ENCODE data around the gene TPX2. TPM values are rescaled to one million over a fixed set of nuclear protein-coding genes. Genes with fewer than 3 reads are reported as not detected.
A peak's percentile ranks its signal among the peaks of the same experiment; 100 is the strongest.

TPX2 gene
- total and polyA plus RNA-seq, 2 donors (not counting 3 experiments of a cell fraction or from before 2014, with no cell fraction given), result 24.8 to 114 TPM

DNA sequence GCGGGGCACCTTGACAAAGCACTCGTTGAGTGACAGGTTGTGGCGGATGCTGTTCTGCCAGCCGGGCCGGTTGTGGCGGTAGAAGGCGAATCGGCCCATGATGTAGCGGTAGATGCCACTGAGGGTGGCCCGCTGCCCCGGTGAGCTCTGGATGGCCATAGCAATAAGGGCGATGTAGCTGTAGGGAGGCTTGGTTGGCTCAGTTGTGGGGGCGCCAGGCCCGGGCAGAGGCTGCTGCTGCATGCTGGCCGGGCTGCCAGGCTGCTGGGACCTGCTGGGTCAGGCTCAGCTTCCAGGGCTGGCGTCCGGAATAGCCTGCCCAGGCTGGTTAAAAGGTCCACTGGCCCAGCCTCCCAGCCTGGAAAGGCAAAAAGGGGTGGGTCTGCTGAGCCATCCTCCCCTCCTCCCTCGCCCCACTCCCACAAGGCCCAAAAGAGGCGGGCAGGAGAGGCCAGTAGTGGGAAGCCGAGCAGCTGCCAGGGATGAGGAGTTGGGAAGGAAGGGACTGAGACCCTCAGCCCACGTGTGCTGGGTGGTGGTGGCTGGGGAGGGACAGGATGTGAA, 106.3 kb downstream of the TPX2 start, which contains the start of gene FOXS1:
Gene FOXS1 (minus strand): TSS at position 305 of the 564 bp plus-strand sequence. CDS start 62 bp downstream, at position 243.
- no peak for FAIRE-seq
- peak within 1 kb of the TSS; percentile 55 for H2AFZ ChIP-seq (ENCODE audit: low read depth, low read length)
- ChIA-PET CTCF (interaction anchor here (0.8 to 18.2 kb wide), 8 partner anchors 10 to 245 kb away, joined by 3 to 619 read pairs (median 4); partner anchors contain the start of genes MYLK2 and PDRG1), POLR2A (no interaction called here)
- H3K9me1 ChIP-seq (replicated peaks; ENCODE audit: control insufficient read depth, extremely low read depth, insufficient read depth, low read length), result no peaks in the 10 kb centered on the region
- DNase-seq (ENCODE audit: low read depth, low spot score), result peak; percentile 17
- no peak within 1 kb of the TSS for H3K27ac ChIP-seq (ENCODE audit: insufficient read depth, low read depth, low read length)
- dilution Hi-C loops (cut with MboI; ENCODE audit: extremely low pct_ligation_motif_present, low sequenced_read_pairs), result no loop called here
- no peaks in the 10 kb centered on the region for H3K36me3 ChIP-seq (ENCODE audit: control insufficient read depth in 2 of 2, extremely low read depth in 1 of 2, insufficient read depth in 2 of 2, low read length in 2 of 2)
- no peaks in the 10 kb centered on the region for H3K9me3 ChIP-seq (replicated peaks; ENCODE audit: control insufficient read depth, insufficient read depth, low read length)
- intact Hi-C loops (cut with micrococcal nuclease), result no loop called here
- H3K4me2 ChIP-seq (ENCODE audit: insufficient read depth, low read length), result no peak within 1 kb of the TSS
- peaks cover 22% of the 10 kb centered on the region for H3K4me1 ChIP-seq (ENCODE audit: control insufficient read depth, extremely low read depth, insufficient read depth, low read length)
- TF ChIP-seq FOS (IDR thresholded peaks at IDR 0.05; ENCODE audit: borderline replicate concordance, insufficient read depth, low read length), result no peak
- no peak for TF ChIP-seq JUN (IDR thresholded peaks at IDR 0.05; ENCODE audit: borderline replicate concordance, insufficient read depth, insufficient read length, low read depth)
- TF ChIP-seq POLR2A (IDR thresholded peaks at IDR 0.05; ENCODE audit: low read depth, low read length), result no peak
- TF ChIP-seq EZH2 (IDR thresholded peaks at IDR 0.05; ENCODE audit: borderline replicate concordance, low read depth, low read length, severe bottlenecking), result no peak
- TF ChIP-seq, protein P1, sequence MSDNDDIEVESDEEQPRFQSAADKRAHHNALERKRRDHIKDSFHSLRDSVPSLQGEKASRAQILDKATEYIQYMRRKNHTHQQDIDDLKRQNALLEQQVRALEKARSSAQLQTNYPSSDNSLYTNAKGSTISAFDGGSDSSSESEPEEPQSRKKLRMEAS (IDR thresholded peaks at IDR 0.05; ENCODE audit: insufficient read depth, insufficient read length), result no peak
- TF ChIP-seq, protein P2, sequence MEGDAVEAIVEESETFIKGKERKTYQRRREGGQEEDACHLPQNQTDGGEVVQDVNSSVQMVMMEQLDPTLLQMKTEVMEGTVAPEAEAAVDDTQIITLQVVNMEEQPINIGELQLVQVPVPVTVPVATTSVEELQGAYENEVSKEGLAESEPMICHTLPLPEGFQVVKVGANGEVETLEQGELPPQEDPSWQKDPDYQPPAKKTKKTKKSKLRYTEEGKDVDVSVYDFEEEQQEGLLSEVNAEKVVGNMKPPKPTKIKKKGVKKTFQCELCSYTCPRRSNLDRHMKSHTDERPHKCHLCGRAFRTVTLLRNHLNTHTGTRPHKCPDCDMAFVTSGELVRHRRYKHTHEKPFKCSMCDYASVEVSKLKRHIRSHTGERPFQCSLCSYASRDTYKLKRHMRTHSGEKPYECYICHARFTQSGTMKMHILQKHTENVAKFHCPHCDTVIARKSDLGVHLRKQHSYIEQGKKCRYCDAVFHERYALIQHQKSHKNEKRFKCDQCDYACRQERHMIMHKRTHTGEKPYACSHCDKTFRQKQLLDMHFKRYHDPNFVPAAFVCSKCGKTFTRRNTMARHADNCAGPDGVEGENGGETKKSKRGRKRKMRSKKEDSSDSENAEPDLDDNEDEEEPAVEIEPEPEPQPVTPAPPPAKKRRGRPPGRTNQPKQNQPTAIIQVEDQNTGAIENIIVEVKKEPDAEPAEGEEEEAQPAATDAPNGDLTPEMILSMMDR (IDR thresholded peaks at IDR 0.05; ENCODE audit: extremely low read depth in 1 of 2, insufficient read depth in 1 of 2, low read depth in 1 of 2, low read length in 2 of 2), result no peak
- TF ChIP-seq POLR2AphosphoS5 (IDR thresholded peaks at IDR 0.05; ENCODE audit: insufficient read depth, low read depth, low read length), result no peak
- no peak for TF ChIP-seq MYC (IDR thresholded peaks at IDR 0.05; ENCODE audit: low read depth, low read length)
- no peak for TF ChIP-seq GATA2 (IDR thresholded peaks at IDR 0.05; ENCODE audit: insufficient read depth, insufficient read length, low read depth, low read length)
- BruUV-seq (replicated peaks), result no TSS peak
- H3K9ac ChIP-seq (replicated peaks; ENCODE audit: extremely low read depth, insufficient read depth, low read length), result no peak within 1 kb of the TSS
- no peaks in the 10 kb centered on the region for H3K79me2 ChIP-seq (ENCODE audit: control insufficient read depth, insufficient read depth, low read length)
- H4K20me1 ChIP-seq (replicated peaks; ENCODE audit: control insufficient read depth, extremely low read depth, insufficient read depth, low read length), result no peaks in the 10 kb centered on the region
- peaks cover 9 to 11% of the 10 kb centered on the region in 2 experiments for H3K27me3 ChIP-seq (ENCODE audit: control insufficient read depth in 2 of 2, insufficient read depth in 2 of 2, low read length in 2 of 2)
- no peak within 1 kb of the TSS for H3K4me3 ChIP-seq (replicated peaks in 1 of 3; ENCODE audit: insufficient read depth in 1 of 3, low read depth in 1 of 3, low read length in 3 of 3)

Measured in endothelial cell of umbilical vein (primary cell).